ENCODE results near the gene NDUFA8. TPM values are rescaled to one million over a fixed set of nuclear protein-coding genes. Genes with fewer than 3 reads are reported as not detected.

The NDUFA8 gene
- polyA plus RNA-seq, 1 of the 3 experiments (the other 2 are of a cell fraction): 116 TPM

- Histone ChIP-seq H2AFZ (ENCODE audit: low read depth) (no peak overlapping the region), H3K9me2 (no peaks in the 10 kb centered on the region), H3K4me3 (ENCODE audit: low read depth in 2 of 2, low read length in 1 of 2) (no peak overlapping the region), H3K79me2 (ENCODE audit: insufficient read depth) (no peaks in the 10 kb centered on the region), H3K27me3 (ENCODE audit: insufficient read depth) (peaks cover 12% of the 10 kb centered on the region), H3F3A (replicated peaks; ENCODE audit: insufficient read depth) (no peaks in the 10 kb centered on the region), H3K4me2 (no peak overlapping the region), H3K36me3 (replicated peaks in 1 of 2; ENCODE audit: control insufficient read depth in 1 of 2, insufficient read depth in 2 of 2, low read length in 1 of 2) (no peaks in the 10 kb centered on the region), H3K9ac (no peak overlapping the region), H3K9me3 (no peaks in the 10 kb centered on the region), H3K4me1 (ENCODE audit: control insufficient read depth in 1 of 2, insufficient read depth in 2 of 2, low read depth in 1 of 2, low read length in 1 of 2) (peaks cover 0 to 9% of the 10 kb centered on the region in 2 experiments; a peak in 1 of 4 replicates), H3K27ac (ENCODE audit: low read depth in 2 of 2, low read length in 1 of 2) (no peak overlapping the region), H4K20me1 (ENCODE audit: insufficient read depth) (no peaks in the 10 kb centered on the region)
- POLR2A ChIA-PET: no interaction called here
- TF ChIP-seq NFIC (IDR thresholded peaks at IDR 0.05; ENCODE audit: borderline replicate concordance) (no peak), SIN3A (IDR thresholded peaks at IDR 0.05; ENCODE audit: borderline replicate concordance, low read depth, low read length) (no peak), EP300 (IDR thresholded peaks at IDR 0.05; ENCODE audit: borderline replicate concordance in 1 of 2, low read depth in 1 of 2, low read length in 1 of 2) (no peak)
- DNase-seq: no peak
- CTCF ChIA-PET: interaction anchor here (1.1 to 1.2 kb wide), 2 partner anchors 45 to 164 kb away, joined by 3 to 5 read pairs; no protein-coding TSS in a partner anchor
- WGBS (ENCODE audit: low lambda C conversion rate): 100% methylated on average over 1 of the region's 5 CpGs
Observed at GRCh38 chr9:122186301-122186700, 26.7 kb upstream of the NDUFA8 start.

- TF ChIP-seq REST (IDR thresholded peaks at IDR 0.05; ENCODE audit: low read depth, low read length) (no peak), FOSL2 (IDR thresholded peaks at IDR 0.05; ENCODE audit: borderline replicate concordance, low read depth) (no peak), USF2 (IDR thresholded peaks at IDR 0.05; ENCODE audit: borderline replicate concordance, low read depth, low read length) (no peak), RFX5 (IDR thresholded peaks at IDR 0.05; ENCODE audit: low read length) (no peak)
- Histone ChIP-seq H3K9me3 (no peaks in the 10 kb centered on the region), H3K27me3 (ENCODE audit: insufficient read depth) (peaks cover 12% of the 10 kb centered on the region), H3K9me2 (no peaks in the 10 kb centered on the region), H3K27ac (ENCODE audit: low read depth in 2 of 2, low read length in 1 of 2) (no peak overlapping the region), H4K20me1 (ENCODE audit: insufficient read depth) (no peaks in the 10 kb centered on the region), H3K4me3 (ENCODE audit: low read depth in 2 of 2, low read length in 1 of 2) (no peak overlapping the region), H3K4me2 (no peak overlapping the region), H3K9ac (no peak overlapping the region), H3K79me2 (ENCODE audit: insufficient read depth) (no peaks in the 10 kb centered on the region), H3K4me1 (ENCODE audit: control insufficient read depth in 1 of 2, insufficient read depth in 2 of 2, low read depth in 1 of 2, low read length in 1 of 2) (peaks cover 0 to 9% of the 10 kb centered on the region in 2 experiments; a peak in 1 of 4 replicates), H3K36me3 (replicated peaks in 1 of 2; ENCODE audit: control insufficient read depth in 1 of 2, insufficient read depth in 2 of 2, low read length in 1 of 2) (no peaks in the 10 kb centered on the region), H2AFZ (ENCODE audit: low read depth) (no peak overlapping the region), H3F3A (replicated peaks; ENCODE audit: insufficient read depth) (no peaks in the 10 kb centered on the region)
- WGBS (ENCODE audit: low lambda C conversion rate): 86% methylated on average over 1 of the region's 1 CpG
- POLR2A ChIA-PET: no interaction called here
- no peak for DNase-seq
- CTCF ChIA-PET: interaction anchor here (0.9 kb wide), 1 partner anchor 62 kb away, joined by 3 read pairs; no protein-coding TSS in a partner anchor
Observed at GRCh38 chr9:122184551-122184950, 25.0 kb upstream of the NDUFA8 start.

All from SK-N-SH (cell line).